ENCODE data around the gene UST.

Gene UST

GRCh38 chr6:148713921-148714320, 32.9 kb upstream of the UST start:
- H3K27ac ChIP-seq, result no peak overlapping the region
- TF ChIP-seq CTCF (conservative IDR thresholded peaks at IDR 0.05) (no peak), ZFX (IDR thresholded peaks at IDR 0.05) (no peak)

DNA sequence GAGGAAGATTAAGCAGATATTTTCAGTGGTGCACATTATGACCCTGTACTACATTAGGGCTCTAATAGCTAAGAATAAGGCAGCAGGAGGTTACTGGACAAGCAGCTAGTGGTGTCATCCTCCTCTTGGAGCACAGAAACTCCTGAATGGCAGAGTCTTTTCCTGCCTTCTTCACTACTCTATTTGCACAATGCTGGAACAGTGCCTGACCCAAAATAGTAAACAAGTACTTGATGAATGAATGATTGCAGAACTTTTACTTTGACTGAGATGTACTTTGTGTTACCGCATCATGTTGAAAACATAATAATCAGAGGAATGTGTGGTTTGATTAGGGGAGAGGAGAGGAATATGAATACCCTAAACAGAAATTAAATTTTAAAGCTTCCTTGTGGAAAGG, 30.0 kb upstream of the UST start:
- no peak overlapping the region for H3K27ac ChIP-seq
- TF ChIP-seq CTCF (conservative IDR thresholded peaks at IDR 0.05) (no peak), ZFX (IDR thresholded peaks at IDR 0.05) (no peak)

GRCh38 chr6:148720406-148720805, 26.4 kb upstream of the UST start:
- no peak for TF ChIP-seq ZFX (IDR thresholded peaks at IDR 0.05)
- no peak for TF ChIP-seq CTCF (conservative IDR thresholded peaks at IDR 0.05)

GRCh38 chr6:148720897-148721296, 25.9 kb upstream of the UST start:
- no peak for TF ChIP-seq CTCF (conservative IDR thresholded peaks at IDR 0.05)
- no peak for TF ChIP-seq ZFX (IDR thresholded peaks at IDR 0.05)
- no peak overlapping the region for H3K27ac ChIP-seq

More at GRCh38 chr6:148720406-148720805, 26.4 kb upstream of the UST start:
- H3K27ac ChIP-seq, result no peak overlapping the region

GRCh38 chr6:148723484-148723883, 23.3 kb upstream of the UST start:
- H3K27ac ChIP-seq, result no peak overlapping the region
- TF ChIP-seq ZFX (IDR thresholded peaks at IDR 0.05), result no peak
- TF ChIP-seq CTCF (conservative IDR thresholded peaks at IDR 0.05), result no peak

DNA sequence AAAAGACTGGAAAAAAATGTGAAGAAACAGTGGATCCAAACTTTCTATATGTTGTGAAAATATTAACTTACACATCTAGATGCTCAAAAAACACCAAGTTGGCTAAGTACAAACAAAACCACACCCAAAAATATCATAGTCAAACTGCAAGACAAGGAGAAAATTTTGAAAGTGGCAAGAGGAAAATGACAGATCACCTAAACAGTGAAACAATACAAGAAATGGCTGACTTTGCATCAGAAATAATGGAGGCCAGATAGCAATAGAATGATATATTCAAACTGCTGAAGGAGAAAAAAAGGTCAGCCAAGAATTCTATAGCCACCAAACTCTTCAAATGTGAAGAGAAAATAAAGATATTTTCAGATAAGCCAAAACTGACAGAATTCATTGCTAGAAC, 22.4 kb upstream of the UST start:
- H3K27ac ChIP-seq, result no peak overlapping the region
- TF ChIP-seq CTCF (conservative IDR thresholded peaks at IDR 0.05), result no peak
- TF ChIP-seq ZFX (IDR thresholded peaks at IDR 0.05), result no peak

DNA sequence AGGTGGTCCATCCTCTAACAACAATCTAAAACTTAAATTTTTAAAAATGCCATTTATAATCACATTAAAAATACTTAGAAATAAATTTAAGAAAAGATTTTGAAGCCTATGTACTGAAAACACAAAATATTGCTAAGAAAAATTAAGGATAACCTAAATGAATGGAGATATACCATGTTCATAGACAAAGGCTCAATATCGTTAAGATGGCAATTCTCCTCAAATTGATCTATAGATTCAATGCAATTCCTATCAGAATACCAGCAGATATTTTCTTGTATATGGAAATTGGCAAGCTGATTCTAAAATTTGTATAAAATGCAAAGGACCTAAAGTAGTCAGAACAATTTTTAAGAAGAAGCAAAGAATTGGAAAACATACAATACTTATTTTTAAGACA, 19.7 kb upstream of the UST start:
- no peak for TF ChIP-seq CTCF (conservative IDR thresholded peaks at IDR 0.05)
- no peak for TF ChIP-seq ZFX (IDR thresholded peaks at IDR 0.05)
- H3K27ac ChIP-seq, result no peak overlapping the region

Data from C4-2B (cell line).